DMS114 treated with DMSO at 0.1 percent for 48 hours (cell line): ENCODE results near the gene ATP6V1B1.

Experiments
- DNase-seq: peaks from one replicate; lab custom pipeline; 2025; ENCODE audit not compliant: unreplicated experiment; lab: John Stamatoyannopoulos, UW

ATP6V1B1 gene

DNA sequence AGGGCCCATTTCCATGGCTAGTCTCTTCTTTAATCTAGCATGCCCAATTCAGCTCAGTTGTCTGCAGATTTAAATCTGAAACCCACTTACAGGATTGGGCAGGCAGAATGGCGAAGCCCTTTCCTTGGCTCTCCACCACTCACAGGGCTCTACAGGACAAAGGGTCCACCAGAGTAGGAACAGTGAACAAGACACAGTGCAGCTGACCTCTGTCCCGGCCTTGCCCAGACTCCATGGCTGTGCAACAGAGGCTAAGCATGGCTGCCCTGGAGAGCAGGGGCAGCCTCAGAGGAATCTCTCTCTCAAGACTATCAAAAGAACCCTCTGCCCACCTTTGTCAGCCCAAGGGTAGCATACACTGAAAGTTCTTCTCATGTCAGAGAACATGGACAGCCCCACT is 9.7 kb upstream of the ATP6V1B1 start:
- no peak for DNase-seq

DNA sequence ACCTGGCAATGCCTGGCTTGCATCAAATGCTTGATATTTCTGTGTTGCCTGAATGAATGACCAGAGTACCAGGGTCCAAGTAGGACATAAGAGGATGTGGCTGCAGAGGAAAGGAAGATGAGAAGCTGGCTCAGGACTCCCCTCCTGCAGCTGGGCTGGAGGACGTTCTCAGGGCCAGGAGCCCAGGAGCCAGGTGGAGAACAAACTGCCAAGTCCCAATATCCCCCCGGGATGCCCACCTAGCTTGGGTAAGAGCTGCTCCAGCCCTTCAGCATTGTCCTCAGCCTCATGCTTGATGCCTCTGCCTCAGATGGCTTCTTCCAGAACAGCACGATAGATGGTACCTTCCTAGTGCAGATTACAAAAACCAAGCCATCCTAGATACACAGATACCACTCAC is 8.6 kb upstream of the ATP6V1B1 start:
- DNase-seq, result no peak

DNA sequence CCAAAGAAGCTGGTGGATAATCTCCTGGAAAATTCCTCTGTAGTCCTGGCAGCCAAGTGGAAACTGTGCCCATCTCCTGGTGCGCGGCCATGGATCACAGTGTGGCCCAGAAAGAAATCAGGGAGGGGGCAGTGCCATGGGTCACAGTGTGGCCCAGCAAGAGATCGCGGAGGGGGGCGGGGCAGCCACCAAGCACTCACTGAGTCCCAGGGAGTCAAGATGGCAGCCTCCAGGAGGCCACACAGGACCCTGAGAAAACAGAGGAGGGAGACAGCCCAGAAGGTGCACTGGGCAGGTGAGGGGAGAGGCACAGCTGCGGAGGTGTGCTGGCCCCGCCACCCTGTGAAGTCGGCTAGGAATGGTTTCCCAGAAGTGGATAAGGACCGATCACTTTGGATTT is 8.1 kb upstream of the ATP6V1B1 start:
- no peak for DNase-seq

DNA sequence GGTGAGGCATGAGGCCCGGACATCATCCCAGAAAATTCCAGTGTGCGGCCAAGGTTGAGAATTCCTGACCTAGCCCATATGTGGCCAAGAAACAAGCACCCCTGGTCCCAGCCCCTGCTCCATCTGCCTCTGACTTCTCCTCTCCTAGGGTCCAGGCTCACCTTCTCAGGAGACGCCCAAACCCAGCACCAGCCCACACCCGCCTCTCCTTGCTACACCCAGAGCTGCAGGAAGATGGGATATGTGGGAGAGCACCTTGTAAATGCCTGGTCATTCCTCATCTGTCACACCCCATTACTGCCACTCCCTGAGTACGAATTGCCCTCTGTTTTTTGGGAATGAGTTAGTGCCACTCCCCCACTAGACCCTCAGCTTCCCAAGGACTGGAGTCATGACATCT is 7.3 kb upstream of the ATP6V1B1 start:
- no peak for DNase-seq

DNA sequence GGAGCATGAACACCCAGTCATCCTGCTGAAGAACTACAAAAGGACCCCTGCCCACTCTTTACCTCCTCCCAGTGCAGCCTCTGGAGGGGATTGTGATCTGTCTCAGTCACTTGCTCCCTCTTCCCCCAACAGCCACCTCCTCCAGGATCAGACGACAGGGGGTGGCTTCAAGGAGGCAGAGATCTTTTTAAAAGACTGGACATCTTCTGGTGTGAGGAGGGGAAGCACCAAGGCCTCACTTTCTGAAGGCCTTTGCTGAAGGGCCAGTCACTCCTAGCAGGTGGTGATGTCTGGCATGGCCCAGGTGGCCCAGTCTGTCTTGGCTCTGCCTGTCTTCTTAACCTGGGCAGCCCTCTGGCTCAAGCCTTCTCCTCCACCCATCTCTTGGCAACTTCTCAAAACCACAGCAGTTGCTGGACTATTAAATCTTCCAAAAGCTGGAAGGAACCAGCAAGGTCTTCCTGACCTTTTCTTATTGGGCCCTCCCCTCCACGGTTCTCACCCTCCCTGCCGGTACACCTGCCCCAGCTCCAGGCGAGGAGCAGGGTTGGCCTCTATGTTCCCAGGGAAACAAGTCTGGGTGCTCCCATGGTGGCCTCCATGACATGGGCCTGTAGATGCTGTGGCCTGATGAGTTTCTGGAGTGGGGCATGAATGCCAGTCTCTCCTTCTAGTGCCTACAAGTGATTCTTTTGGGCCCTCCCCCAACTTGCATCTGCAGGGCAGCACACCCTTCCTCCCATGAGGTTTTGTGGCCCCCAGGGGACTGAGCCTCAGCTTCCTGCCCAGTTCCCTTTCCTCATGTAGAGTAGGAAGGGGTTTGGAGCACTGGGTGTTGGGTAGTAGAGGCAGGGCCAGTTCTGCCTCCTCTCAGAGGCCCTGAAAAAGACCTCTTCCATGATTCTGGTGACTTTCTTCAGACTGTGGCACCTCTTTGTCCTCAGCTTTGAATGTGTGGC is 5.0 kb upstream of the ATP6V1B1 start:
- DNase-seq, result no peak

DNA sequence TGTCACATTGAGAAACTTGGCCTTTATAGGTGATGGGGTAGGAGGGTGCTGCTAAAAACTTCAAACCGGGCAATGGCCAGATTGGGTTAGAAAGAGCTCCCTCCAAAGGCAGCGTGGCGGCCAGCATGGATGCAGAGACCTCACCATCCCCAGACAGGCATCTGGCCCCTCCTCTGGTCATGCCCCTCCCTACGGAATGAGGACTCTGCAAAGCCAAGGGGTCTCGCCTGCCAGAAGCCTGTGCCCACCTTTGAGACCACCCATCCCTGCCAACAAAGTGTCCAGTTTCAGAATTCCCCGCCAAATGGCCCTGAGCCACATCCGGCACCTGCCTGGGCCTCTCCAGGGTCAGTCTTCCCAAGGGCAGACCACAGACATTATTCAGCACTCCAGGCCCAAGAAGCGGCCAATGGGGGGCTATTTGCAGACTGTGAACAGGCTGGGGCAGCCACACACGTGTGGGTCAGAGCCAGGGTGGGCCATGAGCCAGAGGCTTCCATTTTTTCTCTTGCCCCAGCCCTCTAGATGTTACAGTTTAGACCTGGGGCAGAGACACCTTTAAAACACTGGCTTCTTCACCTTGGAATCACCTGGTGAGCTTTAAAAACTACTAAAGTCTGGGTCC is 4.2 kb upstream of the ATP6V1B1 start:
- DNase-seq, result no peak

DNA sequence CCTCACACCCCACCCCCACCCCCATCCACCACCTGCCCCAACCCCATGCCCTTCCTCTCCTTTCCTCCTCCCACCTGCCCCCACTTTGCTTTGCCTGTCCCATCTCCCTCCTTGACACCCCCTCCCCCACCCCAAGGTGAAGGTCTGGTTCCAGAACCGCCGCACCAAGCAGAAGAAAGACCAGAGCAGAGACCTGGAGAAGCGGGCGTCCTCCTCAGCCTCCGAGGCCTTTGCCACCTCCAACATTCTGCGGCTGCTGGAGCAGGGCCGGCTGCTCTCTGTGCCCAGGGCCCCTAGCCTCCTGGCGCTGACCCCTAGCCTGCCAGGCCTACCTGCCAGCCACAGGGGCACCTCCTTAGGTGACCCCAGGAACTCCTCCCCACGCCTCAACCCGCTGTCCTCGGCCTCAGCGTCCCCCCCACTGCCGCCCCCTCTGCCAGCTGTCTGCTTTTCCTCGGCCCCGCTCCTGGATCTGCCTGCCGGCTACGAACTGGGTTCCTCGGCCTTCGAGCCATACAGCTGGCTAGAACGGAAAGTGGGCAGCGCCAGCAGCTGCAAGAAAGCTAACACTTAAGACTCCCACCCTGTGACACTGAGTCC is 3.0 kb upstream of the ATP6V1B1 start:
- DNase-seq, result no peak

DNA sequence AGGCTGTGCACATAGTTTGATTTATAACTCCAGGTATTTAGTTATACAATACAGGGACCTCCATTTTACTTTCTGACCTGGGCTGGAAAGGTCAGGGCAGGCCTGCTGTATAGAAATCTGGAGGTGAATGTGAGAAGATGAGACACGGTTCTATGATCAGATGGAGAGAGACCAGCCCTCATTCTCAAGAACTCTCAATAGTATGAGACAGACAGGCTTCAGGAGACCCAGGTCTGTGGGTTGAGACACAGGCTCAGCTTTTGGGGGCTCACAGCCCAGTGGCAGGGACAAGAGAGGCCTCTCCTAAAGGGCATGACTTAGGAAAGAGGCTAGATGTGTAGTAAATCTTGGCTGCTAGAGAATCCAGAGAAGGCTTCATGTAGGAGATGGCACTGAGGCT is 719 bp upstream of the ATP6V1B1 start:
- no peak for DNase-seq

DNA sequence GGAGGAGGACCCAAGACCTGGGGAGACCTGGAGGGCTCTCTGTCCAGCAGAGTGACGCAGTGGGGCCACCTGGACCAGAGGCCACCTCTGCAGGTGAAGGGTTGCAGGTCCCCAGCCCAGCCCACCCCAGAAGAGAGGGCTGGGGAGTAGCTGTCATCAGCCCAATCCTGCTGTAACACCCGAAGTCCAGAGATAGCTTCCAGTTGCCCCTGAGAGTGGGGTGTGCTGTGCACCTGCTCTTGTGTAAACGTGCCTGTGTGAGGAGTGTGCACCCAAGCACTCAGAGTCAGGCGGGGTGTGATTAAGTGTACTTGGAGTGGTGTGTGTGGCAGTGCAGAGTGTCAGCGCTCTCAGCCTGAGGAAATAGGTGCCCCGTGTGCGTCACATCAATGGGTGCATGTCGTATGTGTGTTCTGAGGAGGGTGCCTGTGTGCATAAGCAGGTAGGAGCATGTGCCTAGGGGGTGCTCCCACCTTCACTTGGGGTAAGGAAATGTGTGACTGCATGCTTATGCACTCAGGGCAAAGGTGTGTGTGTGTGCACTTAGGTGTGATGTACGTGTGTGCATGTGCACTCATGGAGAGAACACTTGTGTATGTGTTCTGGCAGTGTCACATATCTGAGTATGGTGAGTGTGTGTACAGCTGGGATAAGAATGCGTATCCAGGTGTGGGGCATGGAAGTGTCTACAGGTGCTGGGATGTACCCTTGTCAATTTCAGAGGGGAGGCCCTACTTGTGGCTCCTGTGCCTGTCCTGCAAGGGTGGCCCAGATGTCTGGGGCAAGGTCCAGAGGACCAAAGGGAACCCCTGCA is 672 bp downstream of the ATP6V1B1 start:
- DNase-seq, result no peak

DNA sequence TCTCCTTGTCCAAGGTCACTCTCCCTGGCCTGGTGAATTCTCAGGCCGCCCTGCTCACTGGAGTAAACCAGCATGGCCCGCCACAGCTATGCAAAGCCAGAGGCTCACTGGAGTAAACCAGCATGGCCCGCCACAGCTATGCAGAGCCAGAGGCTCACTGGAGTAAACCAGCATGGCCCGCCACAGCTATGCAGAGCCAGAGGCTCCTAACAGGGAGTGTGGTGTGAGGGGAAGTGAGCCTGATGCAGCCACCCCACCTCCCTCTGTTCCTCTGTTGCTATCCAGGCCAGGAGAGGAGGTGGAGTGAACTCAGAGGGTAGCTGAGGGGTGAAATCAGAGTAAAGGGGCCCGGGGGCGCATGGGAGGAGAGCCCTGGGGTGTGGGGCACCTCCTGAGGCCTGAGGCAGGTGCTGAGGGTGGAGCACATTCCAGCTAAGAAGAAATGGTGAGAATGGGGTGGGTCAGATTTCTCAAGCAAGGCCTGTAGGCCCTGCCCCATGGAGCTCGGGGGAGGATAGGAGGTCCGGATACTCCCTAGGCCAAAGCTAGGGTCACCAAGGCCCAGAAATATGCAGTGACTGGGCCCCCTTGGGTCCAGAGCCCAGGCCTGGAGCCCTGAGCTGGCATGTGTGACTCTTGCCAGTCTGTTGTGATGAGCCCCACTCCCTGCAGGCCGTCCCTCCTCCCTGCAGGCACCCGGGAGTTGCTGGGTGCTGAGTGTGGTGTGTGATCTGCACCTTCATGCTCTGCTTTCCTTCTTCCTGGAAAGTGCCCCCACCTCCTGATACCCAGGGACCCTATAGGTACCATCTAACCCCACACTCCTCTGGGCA is 1.5 kb downstream of the ATP6V1B1 start:
- no peak for DNase-seq

DNA sequence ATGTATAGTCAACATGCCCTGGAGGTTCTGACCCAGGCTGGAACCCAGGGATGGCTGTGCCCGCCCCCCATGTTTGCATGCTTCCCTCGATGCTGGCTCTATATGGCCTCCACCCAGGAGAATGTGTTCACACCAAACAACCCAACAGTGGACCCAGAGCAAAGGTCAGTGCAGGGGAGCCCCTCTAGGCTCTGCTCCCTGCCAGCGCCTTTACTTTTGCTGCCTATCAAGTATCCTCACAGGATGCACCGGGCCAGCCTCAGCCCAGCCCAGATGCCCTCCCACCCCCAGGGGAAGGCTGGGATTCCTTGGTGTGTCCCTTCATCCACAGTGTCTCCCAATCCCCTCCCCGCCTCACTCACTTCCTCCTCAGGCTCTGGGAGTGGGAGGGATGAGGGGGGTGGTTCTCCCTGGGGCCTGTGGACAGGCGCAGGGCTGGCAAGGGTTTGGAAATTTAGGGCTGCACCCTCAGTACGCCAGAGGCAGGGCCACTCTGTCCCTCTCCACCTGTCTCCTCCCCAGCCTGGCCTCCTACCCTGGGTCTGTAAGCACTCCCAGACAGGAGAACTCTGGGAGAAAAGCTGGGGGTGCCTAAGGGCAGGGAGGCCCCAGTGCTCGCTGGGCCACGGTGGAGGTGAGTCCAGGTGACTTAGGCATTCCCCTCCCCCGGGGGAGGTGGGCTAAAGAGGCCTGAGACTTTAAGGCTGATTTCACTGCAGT is 2.3 kb downstream of the ATP6V1B1 start:
- DNase-seq, result no peak

DNA sequence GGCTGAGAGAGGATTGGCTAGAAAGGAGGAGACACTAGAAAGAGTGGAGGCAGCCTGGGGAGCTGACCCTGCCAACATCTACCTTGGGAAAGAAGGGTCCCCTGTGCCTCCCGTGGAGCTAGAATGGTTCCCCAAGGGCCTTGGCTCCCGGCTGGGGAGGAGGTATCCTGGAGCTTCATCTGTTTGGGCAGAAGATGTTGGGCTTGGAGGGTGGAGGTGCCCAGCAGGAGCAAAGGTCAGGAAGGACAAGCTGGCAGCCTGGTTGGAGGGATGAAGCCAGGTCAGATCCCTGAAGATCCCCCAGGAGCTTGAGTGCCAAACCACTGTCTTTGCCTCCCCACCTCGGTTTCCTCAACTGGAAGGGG is 2.9 kb downstream of the ATP6V1B1 start:
- DNase-seq, result no peak

DNA sequence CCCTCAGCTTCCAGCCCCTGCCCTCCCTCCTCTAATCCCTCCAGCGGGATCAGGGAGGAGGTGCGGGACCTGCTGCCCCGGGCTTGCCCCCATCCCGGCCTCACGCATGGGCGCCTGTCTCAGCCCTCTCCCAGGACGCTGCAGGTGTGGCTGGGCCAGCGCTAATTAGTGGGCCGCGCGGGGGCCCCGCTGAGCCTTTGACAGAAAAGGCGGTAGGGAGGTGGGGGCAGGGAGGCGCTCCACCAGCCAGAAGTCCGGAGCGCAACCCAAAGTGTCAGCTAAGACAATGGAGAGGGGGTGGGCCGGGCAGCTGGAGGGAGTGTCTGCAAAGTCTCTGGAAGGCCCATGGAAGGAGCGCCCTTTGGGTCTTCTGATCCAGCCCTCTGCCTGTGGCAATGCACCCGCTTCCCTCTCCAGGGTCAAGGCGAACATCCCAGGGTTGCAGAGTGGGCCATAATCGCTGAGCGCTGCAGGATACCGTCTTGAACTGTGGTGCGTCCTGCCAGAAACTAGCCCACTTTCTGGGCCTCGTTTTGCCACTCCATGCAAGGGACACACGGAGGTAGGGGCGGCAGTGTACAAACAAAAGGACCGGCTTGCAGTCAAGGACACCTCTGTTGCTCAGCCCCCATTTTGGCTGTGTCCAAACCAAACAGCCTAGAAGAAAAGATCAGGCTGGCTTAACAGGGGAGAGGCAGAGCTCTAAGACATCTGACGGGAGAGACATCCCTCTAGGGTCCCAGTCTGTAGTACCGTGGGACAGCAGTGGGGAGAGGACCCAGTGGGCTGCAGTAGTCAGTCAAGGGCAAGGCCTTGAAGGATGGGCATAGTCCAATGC is 3.5 kb downstream of the ATP6V1B1 start:
- no peak for DNase-seq

DNA sequence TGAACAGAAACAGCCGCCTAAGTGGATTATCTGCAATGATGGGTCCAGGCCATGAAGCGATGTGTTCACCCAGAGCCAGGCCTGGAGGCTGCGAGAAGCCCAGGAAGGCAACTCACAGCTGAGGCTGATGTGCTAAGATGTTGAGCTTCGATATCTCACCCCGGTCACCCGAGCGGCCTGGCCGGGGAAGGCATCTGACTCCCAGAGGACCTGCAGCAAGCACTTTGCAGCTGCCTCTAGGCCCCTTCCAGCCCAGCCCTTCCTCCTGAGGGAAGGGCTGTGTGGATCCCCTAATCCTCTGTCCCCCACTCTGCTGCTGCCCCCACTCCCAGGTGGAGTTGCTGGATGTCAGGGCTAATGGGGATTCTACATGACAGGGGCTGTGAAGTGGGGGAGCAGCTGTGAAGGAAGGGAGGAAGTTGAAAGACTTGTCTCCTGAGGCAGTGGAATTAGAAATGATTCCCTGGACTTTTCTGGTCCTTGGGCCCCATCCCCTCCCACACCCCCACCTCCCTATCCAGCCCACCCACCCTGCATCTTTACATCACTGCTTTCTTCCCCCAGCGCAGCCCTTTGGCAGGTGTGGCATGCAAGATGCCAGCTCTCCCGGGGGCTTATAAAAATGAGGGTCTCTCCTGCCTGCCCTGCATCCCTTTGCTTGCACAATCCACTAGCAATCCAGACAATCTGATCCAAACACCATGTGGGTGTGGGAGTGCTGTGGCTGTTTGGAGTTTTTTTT is 4.3 kb downstream of the ATP6V1B1 start:
- no peak for DNase-seq

DNA sequence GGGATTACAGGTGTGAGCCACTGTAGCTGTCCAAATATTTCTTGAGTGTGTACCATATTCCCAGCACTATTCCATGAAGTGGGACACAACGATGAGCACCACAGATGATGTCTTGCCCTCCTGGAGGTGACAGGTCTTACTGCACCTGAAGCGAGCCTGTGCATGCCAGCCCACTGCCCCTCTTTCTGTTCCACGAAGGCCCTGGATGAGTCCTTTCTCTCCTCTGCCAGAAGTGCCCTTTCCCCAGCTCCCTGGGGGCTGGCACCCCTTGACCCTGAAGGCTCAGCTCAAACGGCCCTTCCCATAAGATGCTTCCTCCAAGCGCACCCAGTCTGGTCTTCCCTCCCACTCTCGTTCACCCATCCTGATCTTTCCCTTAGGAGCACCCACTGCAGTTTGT is 5.5 kb downstream of the ATP6V1B1 start:
- DNase-seq, result no peak

DNA sequence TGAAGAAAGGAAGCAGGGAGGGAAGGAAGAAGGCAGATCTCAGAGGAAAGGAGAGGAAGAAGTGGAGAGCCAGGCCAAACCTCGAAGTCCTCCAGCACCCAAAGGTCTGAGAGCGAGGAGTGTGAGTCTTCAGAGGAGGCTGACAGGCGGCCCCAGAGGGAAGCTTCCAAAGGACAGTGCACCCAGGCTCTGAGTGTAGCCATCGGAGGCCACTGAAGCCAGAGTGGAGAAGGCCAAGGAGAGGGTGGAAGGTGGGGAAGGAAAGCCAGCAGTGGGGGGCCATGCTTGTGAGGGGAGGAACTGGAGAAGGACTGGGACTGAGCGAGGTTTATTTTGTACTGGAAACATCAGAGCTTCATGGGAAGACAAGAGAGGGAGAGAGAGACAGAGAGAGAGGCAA is 6.0 kb downstream of the ATP6V1B1 start:
- no peak for DNase-seq

DNA sequence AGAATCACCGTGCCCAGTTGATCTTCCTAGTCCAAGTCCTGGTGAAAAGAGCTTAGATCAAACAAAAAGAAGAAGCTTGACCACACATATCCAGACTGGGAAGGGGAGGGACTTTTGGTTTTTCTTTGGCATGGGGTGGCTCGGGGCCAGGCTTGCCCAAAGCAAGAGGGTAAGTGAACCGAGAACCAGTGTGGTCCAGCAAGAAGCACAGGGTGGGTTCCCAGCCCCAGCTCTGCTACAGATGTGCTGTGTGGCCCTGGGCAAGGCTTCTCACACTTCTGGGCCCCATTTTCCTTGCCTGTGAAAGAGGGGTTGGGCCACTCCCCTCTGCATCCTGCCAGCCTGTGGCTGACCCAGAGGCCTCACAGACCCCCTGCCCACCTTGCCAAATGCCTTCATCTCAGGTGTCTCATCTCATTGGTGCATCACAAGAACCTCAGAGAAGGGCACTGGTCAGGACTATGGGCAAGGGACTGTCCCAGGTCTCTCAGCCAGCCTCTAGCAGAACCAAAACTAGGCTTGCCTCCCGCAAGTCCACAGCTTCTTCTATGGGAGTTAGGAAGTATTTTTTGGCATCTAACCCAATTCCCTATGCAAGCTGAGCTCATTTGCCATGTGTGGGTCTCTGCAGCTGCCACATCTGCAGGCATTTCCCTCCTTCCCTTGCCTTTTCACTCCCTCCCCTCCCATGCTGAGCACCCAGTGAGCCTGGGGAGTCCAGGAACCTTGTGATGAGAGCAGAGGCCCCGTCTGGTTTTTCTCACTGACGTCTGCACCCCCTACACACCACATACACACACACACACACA is 6.9 kb downstream of the ATP6V1B1 start:
- DNase-seq, result no peak
